HUES48 (cell line): Measurements from ENCODE around the gene KDM3B.
A peak's percentile ranks its signal among the peaks of the same experiment; 100 is the strongest.

Experiments used
- H3K27ac ChIP-seq: one replicate; pipeline ENCODE4 v1.7.0; 2013; ENCODE audit warnings: low read depth, low read length, inconsistent platforms
- H3K27me3 ChIP-seq: 2 replicates; pipeline ENCODE4 v1.6.1; 2013; ENCODE audit warnings: mild to moderate bottlenecking, low read length; ENCODE audit not compliant: control insufficient read depth, insufficient read depth
- H3K36me3 ChIP-seq: 2 replicates; pipeline ENCODE4 v1.6.1; 2013; ENCODE audit warnings: low read length; ENCODE audit not compliant: control insufficient read depth, insufficient read depth
- H3K4me1 ChIP-seq: 2 replicates; pipeline ENCODE4 v1.6.1; 2013; ENCODE audit warnings: mild to moderate bottlenecking, low read length; ENCODE audit not compliant: control insufficient read depth, insufficient read depth
- H3K4me3 ChIP-seq: 2 replicates; pipeline ENCODE4 v1.5.1; 2013; ENCODE audit warnings: mild to moderate bottlenecking, low read depth, low read length
- H3K9ac ChIP-seq: 2 replicates; pipeline ENCODE4 v1.6.1; 2013; ENCODE audit warnings: mild to moderate bottlenecking, low read depth, low read length, moderate library complexity
- H3K9me3 ChIP-seq: 2 replicates; pipeline ENCODE4 v1.6.1; 2013; ENCODE audit warnings: low read length; ENCODE audit not compliant: control insufficient read depth, insufficient read depth

KDM3B gene

GRCh38 chr5:138464388-138465260, 112.1 kb downstream of the KDM3B start:
- peaks cover 15% of the 10 kb centered on the region for H3K36me3 ChIP-seq
- H3K9ac ChIP-seq, result peak overlapping the region; percentile 85
- peaks cover 23% of the 10 kb centered on the region for H3K27me3 ChIP-seq
- peak overlapping the region; percentile 94 for H3K27ac ChIP-seq
- peak overlapping the region; percentile 70 for H3K4me3 ChIP-seq
- H3K9me3 ChIP-seq, result no peaks in the 10 kb centered on the region
- no peaks in the 10 kb centered on the region; the same call in 1 of the 2 replicates for H3K4me1 ChIP-seq

GRCh38 chr5:138465261-138466124, 113.0 kb downstream of the KDM3B start, which contains the start of gene EGR1:
Gene EGR1 (plus strand): TSS chr5:138465479. CDS start chr5:138465762, 283 bp downstream.
- H3K4me3 ChIP-seq, result peak within 1 kb of the TSS; percentile 70
- peaks cover 23% of the 10 kb centered on the region for H3K27me3 ChIP-seq
- H3K4me1 ChIP-seq, result no peaks in the 10 kb centered on the region; the same call in 1 of the 2 replicates
- H3K27ac ChIP-seq, result peak within 1 kb of the TSS; percentile 94
- H3K9me3 ChIP-seq, result no peaks in the 10 kb centered on the region
- H3K36me3 ChIP-seq, result peaks cover 15% of the 10 kb centered on the region
- H3K9ac ChIP-seq, result peak within 1 kb of the TSS; percentile 85

GRCh38 chr5:138466125-138466899, 113.8 kb downstream of the KDM3B start:
- no peaks in the 10 kb centered on the region for H3K9me3 ChIP-seq
- peaks cover 15% of the 10 kb centered on the region for H3K36me3 ChIP-seq
- no peaks in the 10 kb centered on the region; the same call in 1 of the 2 replicates for H3K4me1 ChIP-seq
- H3K27me3 ChIP-seq, result peaks cover 23% of the 10 kb centered on the region
- peak overlapping the region; percentile 51 for H3K27ac ChIP-seq
- H3K9ac ChIP-seq, result peak overlapping the region; percentile 85
- peak overlapping the region; percentile 70 for H3K4me3 ChIP-seq

GRCh38 chr5:138466900-138467710, 114.6 kb downstream of the KDM3B start:
- Histone ChIP-seq H3K9ac (peak overlapping the region; percentile 85), H3K36me3 (peaks cover 15% of the 10 kb centered on the region), H3K27ac (no peak overlapping the region), H3K4me1 (peaks cover 1% of the 10 kb centered on the region; the same call in 1 of the 2 replicates), H3K4me3 (peak overlapping the region; percentile 70), H3K27me3 (peaks cover 23% of the 10 kb centered on the region), H3K9me3 (no peaks in the 10 kb centered on the region)

GRCh38 chr5:138467711-138468132, 115.2 kb downstream of the KDM3B start:
- Histone ChIP-seq H3K4me1 (peaks cover 5% of the 10 kb centered on the region), H3K27ac (no peak overlapping the region), H3K9ac (no peak overlapping the region), H3K4me3 (peak overlapping the region; percentile 70; the same call in 1 of the 2 replicates), H3K9me3 (no peaks in the 10 kb centered on the region), H3K27me3 (peaks cover 23% of the 10 kb centered on the region), H3K36me3 (peaks cover 15% of the 10 kb centered on the region)

- Histone ChIP-seq H3K9me3 (no peaks in the 10 kb centered on the region), H3K4me1 (peaks cover 5% of the 10 kb centered on the region), H3K9ac (no peak overlapping the region), H3K27ac (no peak overlapping the region), H3K4me3 (peak overlapping the region; percentile 70; the same call in 1 of the 2 replicates), H3K36me3 (peaks cover 15% of the 10 kb centered on the region), H3K27me3 (peaks cover 23% of the 10 kb centered on the region)
Measured at GRCh38 chr5:138468133-138468965, 115.9 kb downstream of the KDM3B start.

GRCh38 chr5:138468966-138469539, 116.6 kb downstream of the KDM3B start:
- Histone ChIP-seq H3K4me3 (no peak overlapping the region), H3K9ac (no peak overlapping the region)

GRCh38 chr5:138469540-138470321, 117.2 kb downstream of the KDM3B start:
- H3K4me1 ChIP-seq, result peaks cover 5% of the 10 kb centered on the region
- H3K9me3 ChIP-seq, result no peaks in the 10 kb centered on the region

More at GRCh38 chr5:138468966-138469539, 116.6 kb downstream of the KDM3B start:
- Histone ChIP-seq H3K4me1 (peaks cover 5% of the 10 kb centered on the region), H3K27ac (peak overlapping the region; percentile 5), H3K9me3 (no peaks in the 10 kb centered on the region), H3K36me3 (peaks cover 15% of the 10 kb centered on the region), H3K27me3 (peaks cover 23% of the 10 kb centered on the region)

More at GRCh38 chr5:138469540-138470321, 117.2 kb downstream of the KDM3B start:
- H3K27me3 ChIP-seq, result peaks cover 23% of the 10 kb centered on the region
- H3K9ac ChIP-seq, result no peak overlapping the region
- peak overlapping the region; percentile 5 for H3K27ac ChIP-seq
- H3K36me3 ChIP-seq, result peaks cover 15% of the 10 kb centered on the region
- no peak overlapping the region for H3K4me3 ChIP-seq
